GM21381 (cell line): ENCODE results near the gene RGCC.
"Not testable (repeated sequence)": the region's sequence is repeated elsewhere in the genome, so short reads cannot be mapped to it uniquely, and the experiment has no call there.

Source experiments
- ATAC-seq: cut with Tn5 transposase; IDR thresholded peaks from one replicate; pipeline ENCODE4 v1.9.1; 2021; ENCODE audit warnings: mild to moderate bottlenecking, moderate library complexity; ENCODE audit not compliant: unreplicated experiment

The RGCC gene

DNA sequence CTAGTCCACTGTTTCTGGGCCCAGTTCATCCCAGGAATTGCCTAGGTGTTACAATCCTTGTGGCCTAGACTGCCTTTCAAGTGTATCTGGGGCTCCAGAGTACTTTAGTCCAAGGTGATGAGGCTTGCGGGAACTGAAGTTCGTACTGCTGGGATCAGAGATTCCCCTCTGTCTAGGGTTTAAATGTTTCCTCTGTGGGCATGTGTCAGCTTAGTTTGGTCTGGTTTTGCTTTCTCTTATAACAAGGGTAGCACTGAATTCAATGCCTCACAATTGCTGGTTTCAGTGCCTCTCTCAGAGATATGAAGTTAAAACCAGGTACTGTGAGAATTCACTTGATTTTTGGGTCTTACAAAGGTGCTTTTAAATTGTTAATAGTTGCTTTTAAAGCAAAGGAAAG is 30.8 kb downstream of the RGCC start:
- no peak for ATAC-seq

DNA sequence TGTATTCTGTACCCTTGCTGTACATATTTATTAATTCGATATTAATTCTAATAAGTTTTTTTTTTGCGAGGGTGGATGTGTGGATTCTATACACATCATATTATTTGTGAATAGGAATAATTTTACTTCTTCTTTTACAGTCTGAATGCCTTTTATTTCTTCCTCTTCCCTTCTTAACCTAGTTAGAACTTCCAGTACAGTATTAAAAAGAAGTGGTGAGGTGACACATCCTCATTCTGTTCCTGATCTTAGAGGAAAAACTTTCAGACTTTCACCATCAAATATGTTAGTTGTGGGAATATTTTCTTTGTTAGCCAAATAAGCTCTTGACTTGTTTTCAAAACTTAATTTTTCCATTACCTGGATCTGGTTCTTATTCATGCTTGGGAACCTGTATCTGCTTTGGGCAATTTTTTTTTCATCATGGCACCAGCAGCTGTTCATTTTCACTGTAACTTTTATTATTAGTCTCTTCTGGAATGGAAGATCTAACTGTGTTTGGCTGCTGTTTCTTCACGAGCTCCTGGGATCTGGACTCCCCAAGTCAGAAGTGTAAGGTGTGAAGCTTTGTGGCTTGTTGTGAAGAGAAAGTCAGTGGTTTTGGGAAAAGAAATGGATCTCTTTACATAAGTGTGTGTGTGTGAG is 33.1 kb downstream of the RGCC start:
- ATAC-seq: no peak

DNA sequence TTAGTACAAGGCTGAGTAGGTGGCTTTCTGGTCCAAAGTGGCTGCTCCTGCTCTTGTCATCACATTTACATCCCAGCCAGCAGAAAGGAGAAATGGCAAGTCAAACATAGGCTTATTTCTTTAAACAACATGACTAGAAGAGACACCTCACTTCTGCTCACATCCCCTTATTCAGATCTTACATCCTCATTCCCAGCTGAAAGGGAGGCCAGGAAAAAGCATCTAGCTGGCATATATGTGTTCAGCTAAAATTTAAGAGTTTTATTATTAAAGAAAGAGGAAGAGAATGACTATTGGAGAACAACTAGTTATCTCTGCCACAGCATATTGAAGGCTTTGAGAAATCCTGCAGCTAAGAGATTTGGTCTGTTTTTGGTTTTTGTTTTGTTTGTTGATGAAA is 34.1 kb downstream of the RGCC start:
- ATAC-seq: no peak

DNA sequence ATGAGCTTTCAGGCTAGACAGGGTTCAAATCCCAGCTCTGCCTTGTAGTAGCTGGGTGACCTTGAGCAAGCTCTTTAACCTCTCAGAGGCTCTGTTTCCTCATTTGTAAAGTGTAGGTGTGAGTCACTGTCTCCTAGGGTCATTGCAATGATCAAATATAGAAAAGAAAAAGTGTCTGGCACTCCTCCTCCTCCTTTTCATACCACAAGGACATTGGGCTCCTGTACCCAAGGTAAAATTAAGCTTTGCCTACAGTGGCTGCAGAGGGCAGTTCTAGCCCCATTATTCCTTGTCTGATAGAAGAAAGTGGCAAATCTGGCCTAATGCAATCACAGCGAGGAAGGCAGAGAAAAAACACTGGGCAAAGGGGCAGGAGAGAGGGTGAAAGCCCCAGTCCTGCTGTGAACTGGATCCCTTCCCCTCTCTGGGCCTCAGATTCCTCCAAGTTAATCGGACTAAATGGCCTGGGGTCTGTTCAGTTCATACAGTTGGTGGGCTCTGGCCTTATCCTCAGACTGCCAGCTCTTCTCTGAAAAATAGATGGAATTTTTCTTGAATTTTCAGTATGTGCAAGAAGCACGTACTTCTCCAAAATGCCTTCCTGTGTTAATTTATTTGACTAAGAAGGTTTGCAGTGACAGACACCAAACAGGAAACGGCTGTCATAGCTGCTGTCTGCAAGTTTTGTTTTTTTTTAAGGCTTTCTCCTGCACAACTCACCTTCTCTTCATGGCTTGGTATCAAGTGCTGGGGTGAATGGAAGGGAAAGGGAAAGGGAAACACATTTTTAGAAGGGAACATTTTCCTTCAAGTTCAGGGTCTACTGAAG is 35.3 kb downstream of the RGCC start:
- no peak for ATAC-seq

DNA sequence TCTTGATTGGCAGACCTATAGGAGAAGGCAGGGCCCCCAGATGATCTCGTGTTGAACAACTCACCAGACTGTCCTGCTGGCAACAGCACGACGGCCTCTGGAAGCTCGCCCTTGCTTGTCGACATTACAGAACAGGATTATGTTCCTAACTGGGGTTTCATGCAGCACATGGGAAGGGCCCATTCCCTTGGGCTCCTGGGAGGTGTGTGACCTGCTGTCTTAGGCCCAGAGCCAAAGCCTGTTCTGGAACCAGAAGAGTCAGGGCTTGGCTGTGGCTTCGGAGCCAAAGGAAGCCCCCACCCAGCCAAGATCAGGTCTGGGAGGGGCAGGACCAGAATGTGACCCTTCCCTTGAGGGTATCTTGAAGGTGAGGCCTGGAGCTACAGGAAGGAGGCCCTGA is 36.9 kb downstream of the RGCC start:
- ATAC-seq: no peak

DNA sequence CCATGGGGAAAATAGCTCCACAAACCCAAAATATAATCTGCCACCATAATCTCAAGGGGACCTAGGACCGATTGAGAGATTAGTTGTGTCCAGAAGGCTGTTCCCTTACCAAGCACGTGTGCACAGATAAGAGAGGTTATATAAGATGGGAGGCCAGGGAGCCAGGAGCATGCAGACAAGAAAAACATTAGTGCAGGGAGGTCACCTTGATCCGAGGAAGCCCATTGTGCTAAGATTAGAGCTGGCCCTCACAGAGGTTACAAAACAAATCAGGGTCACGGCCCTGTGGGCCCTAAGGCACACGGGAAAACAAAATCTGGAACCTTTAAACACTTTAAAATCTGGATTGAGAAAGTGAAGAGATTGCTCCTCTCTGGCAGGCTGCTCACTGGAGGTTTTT is 37.7 kb downstream of the RGCC start:
- ATAC-seq: no peak

DNA sequence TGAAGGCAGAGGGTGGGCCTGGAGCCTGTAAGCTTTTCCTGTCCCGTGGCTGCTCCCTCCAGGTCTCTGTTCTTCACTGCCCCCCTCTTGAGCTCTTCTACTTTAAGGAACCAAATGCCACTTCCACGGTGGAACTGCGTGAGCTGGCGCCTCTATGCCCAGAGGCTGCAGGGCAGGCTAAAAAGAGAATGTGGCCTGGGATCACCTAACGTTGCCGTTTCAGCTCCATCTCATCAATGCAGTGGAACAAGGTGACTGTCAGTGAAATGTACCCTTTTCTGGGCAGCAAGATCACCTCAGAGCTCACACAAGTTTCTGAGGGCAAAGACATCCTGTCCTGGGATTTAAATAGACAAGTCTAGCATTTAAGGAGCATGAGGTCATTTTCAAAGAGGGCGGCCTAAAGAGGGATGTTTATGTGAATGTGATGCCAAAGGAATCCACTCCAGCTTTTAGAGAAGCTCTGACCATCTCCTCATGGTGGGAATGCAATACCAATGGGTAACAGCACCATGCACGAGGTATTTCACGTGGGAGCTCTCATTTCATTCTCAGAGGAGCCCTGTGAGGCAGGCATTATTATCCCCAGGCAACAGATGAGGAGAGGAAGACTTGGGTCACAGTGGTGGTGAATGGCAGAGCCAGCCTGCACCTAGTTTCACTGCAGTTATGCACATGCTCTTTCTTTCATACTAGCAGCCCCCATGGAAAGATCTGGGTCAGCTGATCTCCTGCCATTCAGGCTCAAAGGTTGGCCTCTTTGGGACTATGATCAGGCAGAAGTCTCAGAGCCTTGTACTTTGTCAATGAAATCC is 39.3 kb downstream of the RGCC start:
- ATAC-seq: no peak

DNA sequence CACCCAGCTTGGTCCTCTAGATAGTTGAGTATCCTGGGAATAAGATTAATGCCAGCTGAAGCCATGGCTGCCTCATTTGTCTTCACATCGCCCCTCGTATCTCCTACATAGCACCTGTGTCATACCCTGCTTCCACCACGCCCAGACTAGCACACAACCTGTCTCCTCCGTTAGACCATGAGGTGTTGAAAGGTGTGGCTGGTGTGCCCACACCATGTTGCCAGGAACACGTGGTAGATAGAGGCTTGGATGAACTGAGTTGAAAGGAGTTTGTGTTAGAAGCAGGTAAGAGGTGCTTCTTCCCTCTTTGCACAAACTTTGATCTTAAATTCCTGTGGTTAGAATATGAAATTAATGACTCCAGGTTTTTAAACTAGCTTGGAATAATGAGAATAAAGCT is 40.1 kb downstream of the RGCC start:
- ATAC-seq: no peak

DNA sequence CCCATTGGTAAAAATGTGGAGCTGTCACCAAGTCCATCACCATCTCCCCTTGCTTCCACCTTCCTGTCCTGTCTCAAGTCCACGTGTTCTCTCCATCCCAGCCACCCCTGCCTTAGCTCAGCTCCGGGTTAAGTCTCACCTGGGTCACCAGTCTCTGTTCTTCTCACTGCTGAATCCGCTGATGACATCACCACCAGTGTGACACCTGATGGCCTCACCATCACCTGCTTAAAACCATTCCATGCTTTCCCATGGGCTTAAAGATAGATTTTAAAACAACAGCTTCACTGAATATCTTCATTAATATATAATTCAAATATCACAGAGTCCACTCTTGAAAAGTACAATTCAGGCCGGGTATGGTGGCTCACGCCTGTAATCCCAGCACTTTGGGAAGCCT is 42.1 kb downstream of the RGCC start:
- no peak for ATAC-seq

DNA sequence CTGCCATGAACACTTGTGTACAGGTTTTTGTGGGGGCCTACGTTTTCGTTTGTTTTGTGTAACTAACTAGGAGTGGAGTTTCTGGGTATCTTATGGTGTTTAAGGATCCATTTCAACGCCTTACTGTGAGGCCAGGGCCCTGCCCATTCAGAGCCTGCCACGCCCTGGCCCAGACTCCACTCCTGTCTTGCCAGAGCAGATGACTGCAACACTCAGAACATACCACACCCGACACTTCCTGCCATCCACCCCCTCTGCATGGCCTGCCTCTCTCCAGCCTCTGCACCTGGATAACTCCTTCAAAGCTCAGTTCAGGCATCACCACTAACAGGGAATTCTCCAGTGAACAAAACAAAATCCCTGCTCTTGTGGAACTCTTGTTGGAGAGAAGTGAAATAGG is 43.2 kb downstream of the RGCC start:
- no peak for ATAC-seq

DNA sequence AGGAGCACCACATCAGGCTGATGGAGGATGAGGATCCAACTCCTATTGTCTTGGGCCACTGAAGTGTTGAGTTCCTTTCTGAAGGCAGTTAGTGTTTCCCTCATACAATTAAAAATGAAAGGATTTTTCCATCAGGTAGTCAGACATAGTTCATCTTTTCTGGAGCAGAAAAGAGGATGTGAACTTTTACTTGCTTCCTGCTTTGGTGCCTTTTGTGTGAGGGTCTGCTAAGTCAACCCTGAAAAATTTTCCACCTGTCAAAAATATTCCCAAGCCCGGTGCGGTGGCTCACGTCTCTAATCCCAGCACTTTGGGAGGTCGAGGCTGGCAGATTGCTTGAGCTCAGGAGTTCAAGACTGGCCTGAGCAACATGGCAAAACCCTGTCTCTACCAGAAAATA is 43.9 kb downstream of the RGCC start:
- ATAC-seq: no peak

DNA sequence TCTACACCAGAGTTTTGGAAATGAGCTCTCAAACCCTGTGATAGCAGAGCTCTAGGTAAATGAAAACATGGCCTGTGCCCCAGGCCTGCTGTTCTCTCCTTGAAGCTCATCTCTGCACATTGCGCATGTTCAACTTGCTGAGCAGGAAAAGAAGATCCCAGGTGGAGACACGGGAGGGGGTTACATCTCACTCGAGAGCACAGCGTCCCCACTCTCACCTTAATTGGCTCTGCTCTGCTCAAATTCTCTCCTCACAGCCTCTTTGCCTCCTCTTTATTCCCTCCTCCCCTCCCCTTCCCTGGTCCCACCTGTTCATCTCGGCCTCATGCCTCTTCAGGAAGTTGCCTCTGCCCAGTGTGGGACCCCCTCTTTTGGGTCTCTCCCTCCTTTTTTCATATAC is 44.7 kb downstream of the RGCC start:
- ATAC-seq: no peak

DNA sequence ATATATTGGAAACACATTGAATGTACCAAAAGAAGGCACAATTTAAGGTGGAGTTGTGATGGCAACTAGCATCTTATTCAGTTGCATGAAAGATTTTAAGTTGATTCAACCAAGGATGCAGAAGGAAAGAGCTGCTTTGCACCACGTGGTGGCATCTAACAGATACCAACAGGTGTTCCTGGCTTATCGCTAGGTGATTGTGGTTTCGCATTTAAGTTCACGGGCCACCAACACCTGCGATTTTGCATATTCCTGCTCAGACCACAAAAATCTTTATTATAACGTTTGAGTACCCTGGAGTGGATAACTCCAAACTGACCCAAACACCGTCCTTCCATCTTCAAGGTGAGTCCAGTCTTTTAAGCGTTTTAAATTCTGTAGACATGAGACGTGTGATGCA is 45.3 kb downstream of the RGCC start:
- ATAC-seq: peak; percentile 51

DNA sequence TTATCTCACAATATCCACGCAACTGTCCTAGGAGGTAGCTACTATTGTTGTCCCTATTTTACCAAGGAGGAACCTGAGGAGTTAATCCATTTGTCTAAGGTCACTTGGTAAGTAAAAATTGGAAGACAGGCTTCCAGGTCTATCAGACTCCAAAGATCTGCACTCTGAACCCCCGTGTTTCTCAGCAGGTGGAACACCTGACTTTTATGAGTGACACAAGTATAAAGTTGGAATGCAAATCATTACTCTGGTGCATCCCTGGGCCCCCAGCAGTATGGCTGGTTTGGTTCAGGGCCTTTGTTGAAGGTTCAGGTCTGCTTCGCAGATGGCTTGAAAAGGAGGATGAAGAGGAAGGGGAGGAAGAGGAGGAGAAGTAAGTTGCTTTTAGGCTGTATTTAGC is 46.0 kb downstream of the RGCC start:
- no peak for ATAC-seq

DNA sequence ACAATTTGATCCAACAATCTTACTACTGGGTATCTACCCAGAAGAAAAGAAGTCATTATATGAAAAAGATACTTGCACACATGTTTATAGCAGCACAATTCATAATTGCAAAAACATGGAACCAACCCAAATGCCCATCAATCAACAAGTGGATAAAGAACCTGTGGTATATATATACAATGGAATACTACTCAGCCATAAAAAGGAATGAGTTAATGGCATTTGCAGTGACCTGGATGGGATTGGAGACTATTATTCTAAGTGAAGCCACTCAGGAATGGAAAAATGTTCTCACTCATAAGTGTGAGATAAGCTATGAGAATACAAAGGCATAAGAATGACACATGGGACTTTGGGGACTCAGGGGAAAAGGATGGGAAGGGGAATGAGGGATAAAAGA is 47.3 kb downstream of the RGCC start:
- not testable (repeated sequence) for ATAC-seq

DNA sequence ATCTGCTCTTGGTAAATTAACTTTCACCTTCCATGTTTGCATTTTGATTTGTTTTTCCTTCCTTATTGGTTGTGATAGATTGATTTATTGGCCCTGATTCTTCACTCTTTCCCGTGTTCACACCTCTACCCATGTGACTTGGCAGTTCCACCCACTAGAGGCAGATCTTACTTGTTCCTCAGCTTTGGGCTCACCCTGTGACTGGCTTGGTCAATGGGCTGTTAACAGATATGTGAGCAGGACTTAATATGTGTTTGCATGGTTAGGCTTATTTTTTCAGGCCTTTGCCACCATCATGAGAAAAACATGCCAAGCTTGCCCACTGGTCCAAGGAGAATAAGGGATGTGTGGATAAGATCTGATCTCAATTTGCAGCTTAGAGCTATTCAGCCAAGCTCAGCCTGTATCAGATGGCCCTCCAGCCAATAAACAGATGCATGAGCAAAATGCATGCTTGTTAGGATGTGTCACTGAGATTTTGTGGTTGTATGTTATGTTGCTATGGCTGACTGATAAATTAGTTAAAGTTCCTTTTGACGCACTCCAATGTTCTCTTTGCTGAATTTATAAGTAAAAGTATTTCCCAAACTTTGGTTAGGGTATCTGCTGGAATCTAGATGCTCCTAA is 48.0 kb downstream of the RGCC start:
- no peak for ATAC-seq

DNA sequence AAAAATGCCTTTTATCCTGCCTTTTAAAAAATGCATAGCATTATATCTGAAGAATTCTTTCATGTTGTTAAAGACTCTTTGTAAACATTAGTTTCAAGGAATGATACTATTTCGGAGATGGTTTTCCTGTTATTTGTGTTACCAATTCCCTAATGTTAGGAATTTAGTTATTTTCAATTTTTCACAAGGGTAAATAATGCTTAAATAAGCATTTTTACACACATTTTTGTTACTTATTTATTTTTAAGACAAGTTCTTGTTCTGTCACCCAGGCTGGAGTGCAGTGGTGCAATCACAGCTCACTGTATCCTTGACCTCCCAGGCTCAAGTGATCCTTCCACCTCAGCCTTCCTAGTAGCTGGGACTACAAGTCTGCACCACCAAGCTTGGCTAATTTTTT is 49.0 kb downstream of the RGCC start:
- no peak for ATAC-seq

DNA sequence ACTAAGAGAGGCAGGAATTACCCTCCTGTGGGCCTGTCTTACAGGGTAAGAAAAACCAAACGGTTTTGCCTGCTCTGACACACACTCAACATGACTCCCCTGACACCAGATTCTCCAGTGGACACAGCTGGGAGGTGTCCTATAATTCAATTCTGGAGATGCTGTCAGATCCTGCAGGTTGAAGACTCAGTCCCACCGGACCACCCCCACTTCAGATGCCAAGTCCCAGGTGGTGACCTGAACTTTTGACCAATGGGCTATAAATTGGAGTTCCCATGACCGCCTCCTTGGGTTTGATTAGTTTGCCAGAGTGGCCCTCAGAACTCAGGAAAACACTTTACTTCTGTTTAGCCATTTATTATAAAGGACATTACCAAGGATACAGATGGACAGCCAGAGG is 52.6 kb downstream of the RGCC start:
- ATAC-seq: no peak

DNA sequence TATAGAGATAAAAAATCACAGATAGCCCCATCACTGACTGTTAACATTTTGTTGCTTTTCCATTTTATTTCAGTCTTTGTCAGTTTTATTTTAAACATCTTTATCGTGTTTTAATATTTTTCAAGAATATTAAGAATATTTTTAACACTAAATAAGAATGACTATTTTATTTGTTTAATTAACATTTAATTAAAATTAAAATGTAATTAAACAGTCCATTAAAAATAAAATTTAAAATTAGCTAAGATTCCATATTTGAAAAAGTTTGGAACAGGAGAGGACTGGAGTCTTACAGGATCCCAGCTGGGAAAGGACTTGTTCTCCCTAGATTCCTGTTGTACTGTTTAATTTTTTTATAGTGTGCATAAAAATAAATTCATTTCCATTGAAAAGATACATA is 54.5 kb downstream of the RGCC start:
- no peak for ATAC-seq

DNA sequence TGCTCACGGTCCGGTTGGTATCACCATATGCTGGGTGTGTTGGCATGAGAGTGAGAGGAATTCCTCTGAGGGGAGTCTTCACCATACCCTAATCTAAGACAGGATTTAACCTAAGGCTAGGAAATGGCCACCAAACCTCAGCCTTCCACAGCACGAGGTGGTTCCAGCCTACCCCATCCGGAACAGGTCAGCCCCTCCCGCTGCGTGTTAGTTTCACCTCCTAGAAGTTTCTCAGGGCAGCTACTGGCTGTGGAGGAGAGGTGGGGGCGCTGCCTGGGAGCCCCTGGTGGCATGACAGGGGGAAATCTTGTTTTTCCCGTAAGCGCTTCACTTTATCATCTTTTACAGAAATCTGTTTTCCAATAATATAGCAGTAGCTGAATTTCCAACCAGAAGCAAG is 55.1 kb downstream of the RGCC start:
- ATAC-seq: no peak

DNA sequence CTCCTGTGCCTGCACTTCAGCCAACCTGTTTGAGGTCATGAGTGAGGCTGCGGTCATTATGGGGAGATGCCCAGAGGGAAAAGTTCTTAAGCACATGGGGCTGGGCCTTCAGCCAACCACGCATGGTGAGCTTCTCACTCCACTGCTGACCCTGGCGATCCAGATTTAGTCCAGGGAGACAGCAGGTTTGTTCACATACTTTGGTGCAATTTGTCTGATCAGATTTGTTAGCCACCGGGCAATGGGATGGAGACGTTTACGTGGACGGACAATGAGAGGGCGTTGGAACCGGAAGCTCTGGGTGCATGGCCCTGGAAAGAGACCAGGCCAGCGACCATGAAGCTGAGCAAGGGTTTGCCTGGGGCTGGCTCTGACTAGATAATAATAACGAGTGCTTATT is 56.2 kb downstream of the RGCC start:
- ATAC-seq: no peak
